Panc1 (cell line): Measurements from ENCODE around the gene MUL1. TPM values are rescaled to one million over a fixed set of nuclear protein-coding genes. Genes with fewer than 3 reads are reported as not detected.

Experiments
- ATAC-seq: fragments of 200-7000 bp; cut with Tn5 transposase; 2 replicates; pipeline ENCODE4 v1.9.1; 2020; ENCODE audit warnings: mild to moderate bottlenecking, moderate library complexity
- BruUV-seq: library from RNA; stranded (reverse); fragments of 400-500 nt; replicated peaks from 2 replicates; lab custom pipeline; 2021; lab: Mats Ljungman, UMichigan
- CTCF ChIA-PET: fragments of 300-600 bp; sonication (Branson Sonifier 250); formaldehyde crosslinking; loops from one replicate; lab custom pipeline; 2022; ENCODE audit warnings: antibody characterized with exemption; lab: Charles Lee
- POLR2A ChIA-PET: fragments of 300-600 bp; sonication (Branson Sonifier 250); formaldehyde crosslinking; loops from one replicate; lab custom pipeline; 2022; ENCODE audit warnings: antibody characterized with exemption; lab: Charles Lee
- DNase-seq: peaks from one replicate; pipeline ENCODE4 v3.0.0-alpha.2; 2010; ENCODE audit warnings: low read depth, low spot score
- H3K27ac ChIP-seq: 2 replicates; pipeline ENCODE4 v1.5.1; 2011; ENCODE audit warnings: mild to moderate bottlenecking, low read length, inconsistent platforms
- H3K27me3 ChIP-seq: fragments of 200-500 bp; sonication (Bioruptor generic); 2 replicates; pipeline ENCODE4 v1.6.0; 2014; ENCODE audit warnings: low read length, inconsistent platforms; ENCODE audit not compliant: control insufficient read depth, insufficient read depth
- H3K36me3 ChIP-seq: fragments of 200-500 bp; sonication (Bioruptor generic); 2 replicates; pipeline ENCODE4 v1.5.1; 2014; ENCODE audit warnings: inconsistent platforms, mild to moderate bottlenecking, low read length, moderate library complexity; ENCODE audit not compliant: control insufficient read depth, insufficient read depth
- H3K4me1 ChIP-seq: 2 replicates; pipeline ENCODE4 v1.5.1; 2011; ENCODE audit warnings: inconsistent platforms, mild to moderate bottlenecking, low read length, moderate library complexity; ENCODE audit not compliant: control insufficient read depth, insufficient read depth
- H3K4me3 ChIP-seq, 2 experiments: 2 replicates each; pipeline ENCODE4 v1.5.1; 2011 to 2012; ENCODE audit warnings: low read depth in 2 of 2, low read length in 2 of 2, mild to moderate bottlenecking in 2 of 2, inconsistent platforms in 1 of 2, moderate library complexity in 1 of 2
- H3K9me3 ChIP-seq: fragments of 200-500 bp; sonication (Bioruptor generic); 2 replicates; pipeline ENCODE4 v1.5.1; 2014; ENCODE audit warnings: low read depth, mild to moderate bottlenecking, inconsistent platforms, low read length, moderate library complexity; ENCODE audit not compliant: control insufficient read depth, insufficient read depth
- POLR2AphosphoS5 ChIP-seq: IDR thresholded peaks from 2 replicates; pipeline ENCODE4 v1.6.1; 2012; ENCODE audit warnings: mild to moderate bottlenecking, low read depth, low read length, moderate library complexity
- SIN3A ChIP-seq: IDR thresholded peaks from 2 replicates; pipeline ENCODE4 v1.6.1; 2012; ENCODE audit warnings: low read depth, mild to moderate bottlenecking, low read length, moderate library complexity, borderline replicate concordance; ENCODE audit not compliant: insufficient read depth
- TCF7L2 ChIP-seq: IDR thresholded peaks from 2 replicates; pipeline ENCODE4 v1.6.1; 2011; ENCODE audit warnings: mild to moderate bottlenecking, low read depth, low read length, inconsistent platforms
- in situ Hi-C: cut with HindIII; loops from 2 replicates; pipeline ENCODE4 v1.10.0; 2016; ENCODE audit warnings: low sequenced_read_pairs, low pct_unique_long_range_greater_than_20kb
- intact Hi-C: fragments of 100-400 bp; cut with micrococcal nuclease; formaldehyde crosslinking; loops from one replicate; pipeline ENCODE4 v1.10.0; 2022; ENCODE audit not compliant: unreplicated experiment
- total RNA-seq: library from RNA; stranded (reverse); gene quantifications from one replicate; pipeline ENCODE4 v1.2.1, GENCODE V29; 2021; ENCODE audit not compliant: unreplicated experiment
- TF ChIP-seq, protein P1 (sequence below): fragments of 450-650 bp; IDR thresholded peaks from 2 replicates; pipeline ENCODE4 v1.5.1; 2017; ENCODE audit warnings: mild to moderate bottlenecking
- TF ChIP-seq, protein P2 (sequence below), 2 experiments: IDR thresholded peaks; 2 replicates each; pipeline ENCODE4 v1.6.1; 2011 to 2012; ENCODE audit warnings: low read depth in 2 of 2, control low read depth in 1 of 2, low read length in 1 of 2, mild to moderate bottlenecking in 1 of 2, moderate library complexity in 1 of 2; ENCODE audit not compliant: insufficient read depth in 1 of 2

Gene MUL1
- total RNA-seq, 1 experiment from 2014 or later, result 39.4 TPM

DNA sequence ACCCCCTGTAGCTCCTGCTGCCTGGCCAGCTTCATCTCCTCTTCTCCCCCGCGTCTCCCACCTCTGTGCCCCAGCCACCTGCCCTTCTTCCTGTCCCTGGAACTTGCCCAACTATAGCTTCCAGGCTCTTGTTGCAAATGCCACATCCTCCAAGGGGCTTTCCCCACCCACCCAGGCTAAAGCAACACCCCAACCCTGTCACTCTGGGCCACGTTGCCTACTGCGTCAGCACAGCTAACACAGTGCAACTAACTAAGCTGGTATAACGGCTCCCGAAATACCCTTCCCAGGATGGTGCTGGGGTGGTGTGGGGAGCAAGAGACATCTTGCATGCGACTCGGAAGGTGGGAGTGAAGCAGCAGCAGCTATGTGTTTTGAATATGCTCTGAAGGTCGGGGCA, 41.7 kb downstream of the MUL1 start:
- TF ChIP-seq POLR2AphosphoS5, result no peak
- TF ChIP-seq, protein P1, sequence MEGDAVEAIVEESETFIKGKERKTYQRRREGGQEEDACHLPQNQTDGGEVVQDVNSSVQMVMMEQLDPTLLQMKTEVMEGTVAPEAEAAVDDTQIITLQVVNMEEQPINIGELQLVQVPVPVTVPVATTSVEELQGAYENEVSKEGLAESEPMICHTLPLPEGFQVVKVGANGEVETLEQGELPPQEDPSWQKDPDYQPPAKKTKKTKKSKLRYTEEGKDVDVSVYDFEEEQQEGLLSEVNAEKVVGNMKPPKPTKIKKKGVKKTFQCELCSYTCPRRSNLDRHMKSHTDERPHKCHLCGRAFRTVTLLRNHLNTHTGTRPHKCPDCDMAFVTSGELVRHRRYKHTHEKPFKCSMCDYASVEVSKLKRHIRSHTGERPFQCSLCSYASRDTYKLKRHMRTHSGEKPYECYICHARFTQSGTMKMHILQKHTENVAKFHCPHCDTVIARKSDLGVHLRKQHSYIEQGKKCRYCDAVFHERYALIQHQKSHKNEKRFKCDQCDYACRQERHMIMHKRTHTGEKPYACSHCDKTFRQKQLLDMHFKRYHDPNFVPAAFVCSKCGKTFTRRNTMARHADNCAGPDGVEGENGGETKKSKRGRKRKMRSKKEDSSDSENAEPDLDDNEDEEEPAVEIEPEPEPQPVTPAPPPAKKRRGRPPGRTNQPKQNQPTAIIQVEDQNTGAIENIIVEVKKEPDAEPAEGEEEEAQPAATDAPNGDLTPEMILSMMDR, result no peak
- no peak for TF ChIP-seq SIN3A
- TF ChIP-seq TCF7L2, result no peak
- TF ChIP-seq, protein P2, sequence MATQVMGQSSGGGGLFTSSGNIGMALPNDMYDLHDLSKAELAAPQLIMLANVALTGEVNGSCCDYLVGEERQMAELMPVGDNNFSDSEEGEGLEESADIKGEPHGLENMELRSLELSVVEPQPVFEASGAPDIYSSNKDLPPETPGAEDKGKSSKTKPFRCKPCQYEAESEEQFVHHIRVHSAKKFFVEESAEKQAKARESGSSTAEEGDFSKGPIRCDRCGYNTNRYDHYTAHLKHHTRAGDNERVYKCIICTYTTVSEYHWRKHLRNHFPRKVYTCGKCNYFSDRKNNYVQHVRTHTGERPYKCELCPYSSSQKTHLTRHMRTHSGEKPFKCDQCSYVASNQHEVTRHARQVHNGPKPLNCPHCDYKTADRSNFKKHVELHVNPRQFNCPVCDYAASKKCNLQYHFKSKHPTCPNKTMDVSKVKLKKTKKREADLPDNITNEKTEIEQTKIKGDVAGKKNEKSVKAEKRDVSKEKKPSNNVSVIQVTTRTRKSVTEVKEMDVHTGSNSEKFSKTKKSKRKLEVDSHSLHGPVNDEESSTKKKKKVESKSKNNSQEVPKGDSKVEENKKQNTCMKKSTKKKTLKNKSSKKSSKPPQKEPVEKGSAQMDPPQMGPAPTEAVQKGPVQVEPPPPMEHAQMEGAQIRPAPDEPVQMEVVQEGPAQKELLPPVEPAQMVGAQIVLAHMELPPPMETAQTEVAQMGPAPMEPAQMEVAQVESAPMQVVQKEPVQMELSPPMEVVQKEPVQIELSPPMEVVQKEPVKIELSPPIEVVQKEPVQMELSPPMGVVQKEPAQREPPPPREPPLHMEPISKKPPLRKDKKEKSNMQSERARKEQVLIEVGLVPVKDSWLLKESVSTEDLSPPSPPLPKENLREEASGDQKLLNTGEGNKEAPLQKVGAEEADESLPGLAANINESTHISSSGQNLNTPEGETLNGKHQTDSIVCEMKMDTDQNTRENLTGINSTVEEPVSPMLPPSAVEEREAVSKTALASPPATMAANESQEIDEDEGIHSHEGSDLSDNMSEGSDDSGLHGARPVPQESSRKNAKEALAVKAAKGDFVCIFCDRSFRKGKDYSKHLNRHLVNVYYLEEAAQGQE (IDR thresholded peaks at IDR 0.05; ENCODE audit: insufficient read depth in 1 of 2, low read depth in 2 of 2, low read length in 1 of 2), result no peak
- H3K4me3 ChIP-seq, result no peak overlapping the region
- ATAC-seq (no peak), DNase-seq (no peak)
- H3K27me3 ChIP-seq, result peaks cover 3% of the 10 kb centered on the region
- no peak overlapping the region for H3K27ac ChIP-seq
- intact Hi-C loops (no loop called here), in situ Hi-C loops (no loop called here)
- no TSS peak for BruUV-seq
- ChIA-PET CTCF (no interaction called here), POLR2A (no interaction called here)
- no peaks in the 10 kb centered on the region for H3K9me3 ChIP-seq
- peaks cover 5% of the 10 kb centered on the region; the same call in 1 of the 2 replicates for H3K4me1 ChIP-seq
- H3K36me3 ChIP-seq, result no peaks in the 10 kb centered on the region

DNA sequence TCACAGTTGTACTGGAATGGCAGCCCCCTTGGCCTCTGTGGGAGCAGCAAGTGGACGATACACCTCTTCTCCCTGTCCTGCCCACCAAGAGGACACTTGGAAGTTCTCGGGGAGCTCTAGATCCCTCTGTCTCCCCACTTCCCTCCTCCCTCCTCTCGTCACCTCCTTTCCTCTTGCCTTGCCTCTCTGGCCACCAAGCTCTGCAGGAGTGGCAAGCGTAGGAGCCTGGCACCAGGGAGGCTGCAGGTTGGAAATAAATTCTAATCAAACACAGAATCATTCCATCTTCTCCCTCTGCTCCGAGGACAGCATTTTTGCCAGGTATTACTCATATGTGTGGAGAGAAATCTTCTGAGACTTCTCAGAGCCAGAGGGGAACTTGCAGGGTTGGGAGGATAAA, 42.8 kb downstream of the MUL1 start:
- peaks cover 6% of the 10 kb centered on the region for H3K27me3 ChIP-seq
- no peaks in the 10 kb centered on the region for H3K36me3 ChIP-seq
- H3K9me3 ChIP-seq, result no peaks in the 10 kb centered on the region
- H3K27ac ChIP-seq, result no peak overlapping the region
- CTCF ChIA-PET, result interaction anchor here (1.0 kb wide), 1 partner anchor 9 kb away, joined by 3 read pairs; no protein-coding TSS in a partner anchor
- in situ Hi-C loops, result no loop called here
- H3K4me3 ChIP-seq, result no peak overlapping the region
- ATAC-seq, result no peak
- TF ChIP-seq, protein P1, result no peak
- TF ChIP-seq, protein P2 (IDR thresholded peaks at IDR 0.05; ENCODE audit: insufficient read depth in 1 of 2, low read depth in 2 of 2, low read length in 1 of 2), result no peak
- TF ChIP-seq TCF7L2 (no peak), SIN3A (no peak), POLR2AphosphoS5 (no peak)
- no peak for DNase-seq
- intact Hi-C loops, result no loop called here
- POLR2A ChIA-PET, result interaction anchor here (0.5 kb wide), 1 partner anchor 745 kb away, joined by 3 read pairs; no protein-coding TSS in a partner anchor
- no TSS peak for BruUV-seq
- H3K4me1 ChIP-seq, result no peaks in the 10 kb centered on the region; the same call in 1 of the 2 replicates
